ENCODE data around the gene TMEM240. TPM values are rescaled to one million over a fixed set of nuclear protein-coding genes. Genes with fewer than 3 reads are reported as not detected.

The TMEM240 gene
- total RNA-seq, 4 donors from 2014 or later: 9.4 to 16.3 TPM; not detected in 2

DNA sequence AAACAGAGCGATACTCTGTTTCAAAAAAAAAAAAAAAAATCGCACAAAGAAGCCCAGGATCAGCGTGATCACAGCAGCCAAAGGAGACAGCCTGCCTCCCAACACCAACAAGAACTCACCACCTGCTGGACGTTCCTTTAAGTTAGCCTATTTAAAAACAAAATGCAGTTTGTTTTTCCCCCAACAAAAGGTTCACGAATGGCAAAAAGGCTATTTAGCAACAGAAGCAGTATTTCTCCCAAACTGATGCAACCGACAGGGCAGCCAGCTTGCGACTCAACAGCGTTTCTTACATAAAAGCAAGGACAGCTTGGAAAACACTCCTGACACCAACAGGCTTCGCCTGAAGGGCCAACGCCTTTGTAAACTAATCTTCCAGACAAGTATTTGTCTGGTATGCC lies 27.5 kb upstream of the TMEM240 start:
- intact Hi-C loops (cut with DNase I; ENCODE audit: low total_unique reads): no loop called here
- DNase-seq: no peak
- H3K4me3 ChIP-seq: no peak overlapping the region
- no peaks in the 10 kb centered on the region for H3K36me3 ChIP-seq
- no peaks in the 10 kb centered on the region for H3K9me3 ChIP-seq
- H3K27ac ChIP-seq: no peak overlapping the region
- TF ChIP-seq, protein P1, sequence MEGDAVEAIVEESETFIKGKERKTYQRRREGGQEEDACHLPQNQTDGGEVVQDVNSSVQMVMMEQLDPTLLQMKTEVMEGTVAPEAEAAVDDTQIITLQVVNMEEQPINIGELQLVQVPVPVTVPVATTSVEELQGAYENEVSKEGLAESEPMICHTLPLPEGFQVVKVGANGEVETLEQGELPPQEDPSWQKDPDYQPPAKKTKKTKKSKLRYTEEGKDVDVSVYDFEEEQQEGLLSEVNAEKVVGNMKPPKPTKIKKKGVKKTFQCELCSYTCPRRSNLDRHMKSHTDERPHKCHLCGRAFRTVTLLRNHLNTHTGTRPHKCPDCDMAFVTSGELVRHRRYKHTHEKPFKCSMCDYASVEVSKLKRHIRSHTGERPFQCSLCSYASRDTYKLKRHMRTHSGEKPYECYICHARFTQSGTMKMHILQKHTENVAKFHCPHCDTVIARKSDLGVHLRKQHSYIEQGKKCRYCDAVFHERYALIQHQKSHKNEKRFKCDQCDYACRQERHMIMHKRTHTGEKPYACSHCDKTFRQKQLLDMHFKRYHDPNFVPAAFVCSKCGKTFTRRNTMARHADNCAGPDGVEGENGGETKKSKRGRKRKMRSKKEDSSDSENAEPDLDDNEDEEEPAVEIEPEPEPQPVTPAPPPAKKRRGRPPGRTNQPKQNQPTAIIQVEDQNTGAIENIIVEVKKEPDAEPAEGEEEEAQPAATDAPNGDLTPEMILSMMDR (IDR thresholded peaks at IDR 0.05): no peak
- TF ChIP-seq POLR2A (IDR thresholded peaks at IDR 0.05): no peak
- no peaks in the 10 kb centered on the region for H3K27me3 ChIP-seq
- H3K4me1 ChIP-seq: no peaks in the 10 kb centered on the region

- H3K4me1 ChIP-seq: no peaks in the 10 kb centered on the region
- TF ChIP-seq, protein P1 (IDR thresholded peaks at IDR 0.05): no peak
- no peak for TF ChIP-seq POLR2A (IDR thresholded peaks at IDR 0.05)
- no peak overlapping the region for H3K27ac ChIP-seq
- no peak for DNase-seq
- no peaks in the 10 kb centered on the region for H3K36me3 ChIP-seq
- intact Hi-C loops (cut with DNase I; ENCODE audit: low total_unique reads): no loop called here
- no peak overlapping the region for H3K4me3 ChIP-seq
- no peaks in the 10 kb centered on the region for H3K9me3 ChIP-seq
- no peaks in the 10 kb centered on the region for H3K27me3 ChIP-seq
Observed at GRCh38 chr1:1567152-1567875, 26.9 kb upstream of the TMEM240 start.

DNA sequence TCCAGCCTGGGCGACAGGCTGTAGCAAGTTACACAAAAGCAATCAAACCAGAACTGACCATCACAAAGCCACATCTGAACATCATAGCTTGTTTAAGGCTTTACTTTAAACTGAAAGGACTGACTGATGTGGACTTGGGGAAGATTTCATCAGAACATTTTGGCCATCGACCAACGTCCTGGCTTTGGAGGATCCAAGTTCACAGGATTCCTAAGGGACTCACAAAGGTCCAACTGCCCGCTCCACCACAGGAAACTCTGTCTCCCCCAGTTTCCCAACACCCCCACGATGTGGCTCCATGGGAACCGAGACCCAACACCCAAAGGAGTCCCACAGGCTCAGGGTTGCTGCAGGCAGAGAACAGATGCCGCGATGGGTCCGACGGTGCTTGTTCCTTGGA lies 24.9 kb upstream of the TMEM240 start:
- TF ChIP-seq POLR2A (IDR thresholded peaks at IDR 0.05): no peak
- TF ChIP-seq, protein P1 (IDR thresholded peaks at IDR 0.05): no peak
- H3K4me3 ChIP-seq: no peak overlapping the region
- no peaks in the 10 kb centered on the region for H3K27me3 ChIP-seq
- H3K4me1 ChIP-seq: no peaks in the 10 kb centered on the region
- no peak overlapping the region for H3K27ac ChIP-seq
- H3K36me3 ChIP-seq: no peaks in the 10 kb centered on the region
- intact Hi-C loops (cut with DNase I; ENCODE audit: low total_unique reads): no loop called here
- no peaks in the 10 kb centered on the region for H3K9me3 ChIP-seq
- no peak for DNase-seq

DNA sequence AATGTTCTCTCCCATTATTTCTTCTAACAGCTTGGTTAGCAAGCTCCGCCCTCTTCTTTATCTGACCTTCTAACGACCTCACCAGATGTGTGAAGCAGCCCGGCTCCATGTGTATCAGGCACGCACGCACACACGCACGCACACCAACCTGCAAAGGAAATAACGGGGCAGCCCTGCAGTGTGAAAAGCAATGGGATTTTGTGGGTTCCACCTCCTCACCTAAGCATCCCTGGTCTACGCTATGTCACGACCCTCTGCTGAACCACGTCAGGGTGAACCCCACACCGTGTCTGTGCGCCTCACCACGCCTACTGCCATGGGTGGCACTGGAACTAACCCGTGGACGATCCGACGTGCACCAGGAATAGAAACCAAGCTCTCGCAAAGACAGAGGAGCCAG lies 23.8 kb upstream of the TMEM240 start:
- H3K9me3 ChIP-seq: no peaks in the 10 kb centered on the region
- intact Hi-C loops (cut with DNase I; ENCODE audit: low total_unique reads): no loop called here
- no peak overlapping the region for H3K4me3 ChIP-seq
- H3K36me3 ChIP-seq: no peaks in the 10 kb centered on the region
- DNase-seq: no peak
- H3K27me3 ChIP-seq: no peaks in the 10 kb centered on the region
- H3K4me1 ChIP-seq: no peaks in the 10 kb centered on the region
- no peak for TF ChIP-seq POLR2A (IDR thresholded peaks at IDR 0.05)
- TF ChIP-seq, protein P1 (IDR thresholded peaks at IDR 0.05): no peak
- no peak overlapping the region for H3K27ac ChIP-seq

DNA sequence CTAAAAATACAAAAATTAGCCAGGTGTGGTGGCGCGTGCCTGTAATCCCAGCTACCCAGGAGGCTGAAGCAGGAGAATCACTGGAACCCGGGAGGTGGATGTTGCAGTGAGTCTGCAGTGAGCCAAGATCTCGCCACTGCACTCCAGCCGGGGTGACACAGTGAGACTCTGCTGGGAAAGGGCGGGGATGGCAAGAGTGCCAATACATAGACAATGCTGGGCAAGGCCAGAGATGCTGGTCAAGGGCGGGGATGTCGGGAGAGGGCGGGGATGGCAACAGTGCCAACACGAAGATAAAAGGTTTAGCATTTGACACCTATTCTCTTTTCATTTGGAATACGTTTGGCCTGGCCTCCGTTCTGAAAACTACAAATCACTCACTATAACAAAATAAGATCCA lies 23.3 kb upstream of the TMEM240 start:
- intact Hi-C loops (cut with DNase I; ENCODE audit: low total_unique reads): no loop called here
- Histone ChIP-seq H3K27ac (no peak overlapping the region), H3K4me1 (no peaks in the 10 kb centered on the region), H3K36me3 (no peaks in the 10 kb centered on the region), H3K9me3 (no peaks in the 10 kb centered on the region), H3K4me3 (no peak overlapping the region), H3K27me3 (no peaks in the 10 kb centered on the region)
- no peak for DNase-seq
- TF ChIP-seq POLR2A (IDR thresholded peaks at IDR 0.05): no peak
- TF ChIP-seq, protein P1 (IDR thresholded peaks at IDR 0.05): no peak
